ENCODE data around the gene C4orf46. TPM values are rescaled to one million over a fixed set of nuclear protein-coding genes. Genes with fewer than 3 reads are reported as not detected.
"Not testable (repeated sequence)": the region's sequence is repeated elsewhere in the genome, so short reads cannot be mapped to it uniquely, and the experiment has no call there.

The C4orf46 gene
- total RNA-seq, 1 donor from 2014 or later = 17.5 TPM

GRCh38 chr4:158664806-158665205 lies 6.9 kb downstream of the C4orf46 start:
- no peak for DNase-seq (ENCODE audit: extremely low spot score, unreplicated experiment)
- no peak overlapping the region for H3K4me3 Mint-ChIP-seq
- peaks cover 8% of the 10 kb centered on the region for H3K4me1 Mint-ChIP-seq (ENCODE audit: unreplicated experiment)
- H3K9me3 Mint-ChIP-seq = no peaks in the 10 kb centered on the region
- no peak for TF ChIP-seq CTCF (conservative IDR thresholded peaks at IDR 0.05)
- no peak overlapping the region for H3K27ac Mint-ChIP-seq
- peaks cover 14% of the 10 kb centered on the region for H3K36me3 Mint-ChIP-seq
- H3K27me3 Mint-ChIP-seq = no peaks in the 10 kb centered on the region

- H3K27me3 Mint-ChIP-seq; H3K4me3 Mint-ChIP-seq; DNase-seq (ENCODE audit: extremely low spot score, unreplicated experiment); H3K4me1 Mint-ChIP-seq (ENCODE audit: unreplicated experiment); H3K9me3 Mint-ChIP-seq; H3K27ac Mint-ChIP-seq: not testable (repeated sequence)
- H3K36me3 Mint-ChIP-seq = peaks cover 14% of the 10 kb centered on the region
Observed at GRCh38 chr4:158663707-158664625, 7.7 kb downstream of the C4orf46 start.

GRCh38 chr4:158663255-158663654 lies 8.4 kb downstream of the C4orf46 start:
- not testable (repeated sequence) for H3K4me1 Mint-ChIP-seq (ENCODE audit: unreplicated experiment); H3K4me3 Mint-ChIP-seq; H3K27ac Mint-ChIP-seq; DNase-seq (ENCODE audit: extremely low spot score, unreplicated experiment); H3K27me3 Mint-ChIP-seq; H3K9me3 Mint-ChIP-seq
- peaks cover 12% of the 10 kb centered on the region for H3K36me3 Mint-ChIP-seq

- H3K4me3 Mint-ChIP-seq = no peak overlapping the region
- no peak for TF ChIP-seq CTCF (conservative IDR thresholded peaks at IDR 0.05)
- H3K27me3 Mint-ChIP-seq = no peaks in the 10 kb centered on the region
- peaks cover 5% of the 10 kb centered on the region for H3K9me3 Mint-ChIP-seq
- H3K4me1 Mint-ChIP-seq (ENCODE audit: unreplicated experiment) = no peaks in the 10 kb centered on the region
- no peak overlapping the region for H3K27ac Mint-ChIP-seq
- H3K36me3 Mint-ChIP-seq = no peaks in the 10 kb centered on the region
- no peak for DNase-seq (ENCODE audit: extremely low spot score, unreplicated experiment)
Observed at GRCh38 chr4:158657291-158657690, 14.4 kb downstream of the C4orf46 start.

- H3K27ac Mint-ChIP-seq = no peak overlapping the region
- no peaks in the 10 kb centered on the region for H3K36me3 Mint-ChIP-seq
- H3K27me3 Mint-ChIP-seq = no peaks in the 10 kb centered on the region
- no peak for DNase-seq (ENCODE audit: extremely low spot score, unreplicated experiment)
- H3K9me3 Mint-ChIP-seq = peaks cover 5% of the 10 kb centered on the region
- H3K4me1 Mint-ChIP-seq (ENCODE audit: unreplicated experiment) = no peaks in the 10 kb centered on the region
- TF ChIP-seq CTCF (conservative IDR thresholded peaks at IDR 0.05) = no peak
- no peak overlapping the region for H3K4me3 Mint-ChIP-seq
Observed at GRCh38 chr4:158656439-158656838, 15.2 kb downstream of the C4orf46 start.

- Mint-ChIP-seq H3K4me3 (no peak overlapping the region), H3K27ac (no peak overlapping the region)
- TF ChIP-seq CTCF (conservative IDR thresholded peaks at IDR 0.05) = no peak
Observed at GRCh38 chr4:158652920-158653319, 18.8 kb downstream of the C4orf46 start.

More at GRCh38 chr4:158652920-158653319, 18.8 kb downstream of the C4orf46 start:
- H3K9me3 Mint-ChIP-seq = no peaks in the 10 kb centered on the region
- DNase-seq (ENCODE audit: extremely low spot score, unreplicated experiment) = no peak
- H3K36me3 Mint-ChIP-seq = no peaks in the 10 kb centered on the region
- no peaks in the 10 kb centered on the region for H3K27me3 Mint-ChIP-seq
- no peaks in the 10 kb centered on the region for H3K4me1 Mint-ChIP-seq (ENCODE audit: unreplicated experiment)

Data from type B pancreatic cell (in vitro differentiated cells).